Measurements from ENCODE around the gene ABCF2.

ABCF2 gene

GRCh38 chr7:151226875-151227782 is at the start of gene ABCF2:
TSS of gene ABCF2 (minus strand) at chr7:151227205. CDS start at chr7:151226458, 747 bp downstream.
- peak; percentile 96 to 99 for DNase-seq

GRCh38 chr7:151275813-151276577 is 49.0 kb upstream of the ABCF2 start:
- no peak for DNase-seq

DNA sequence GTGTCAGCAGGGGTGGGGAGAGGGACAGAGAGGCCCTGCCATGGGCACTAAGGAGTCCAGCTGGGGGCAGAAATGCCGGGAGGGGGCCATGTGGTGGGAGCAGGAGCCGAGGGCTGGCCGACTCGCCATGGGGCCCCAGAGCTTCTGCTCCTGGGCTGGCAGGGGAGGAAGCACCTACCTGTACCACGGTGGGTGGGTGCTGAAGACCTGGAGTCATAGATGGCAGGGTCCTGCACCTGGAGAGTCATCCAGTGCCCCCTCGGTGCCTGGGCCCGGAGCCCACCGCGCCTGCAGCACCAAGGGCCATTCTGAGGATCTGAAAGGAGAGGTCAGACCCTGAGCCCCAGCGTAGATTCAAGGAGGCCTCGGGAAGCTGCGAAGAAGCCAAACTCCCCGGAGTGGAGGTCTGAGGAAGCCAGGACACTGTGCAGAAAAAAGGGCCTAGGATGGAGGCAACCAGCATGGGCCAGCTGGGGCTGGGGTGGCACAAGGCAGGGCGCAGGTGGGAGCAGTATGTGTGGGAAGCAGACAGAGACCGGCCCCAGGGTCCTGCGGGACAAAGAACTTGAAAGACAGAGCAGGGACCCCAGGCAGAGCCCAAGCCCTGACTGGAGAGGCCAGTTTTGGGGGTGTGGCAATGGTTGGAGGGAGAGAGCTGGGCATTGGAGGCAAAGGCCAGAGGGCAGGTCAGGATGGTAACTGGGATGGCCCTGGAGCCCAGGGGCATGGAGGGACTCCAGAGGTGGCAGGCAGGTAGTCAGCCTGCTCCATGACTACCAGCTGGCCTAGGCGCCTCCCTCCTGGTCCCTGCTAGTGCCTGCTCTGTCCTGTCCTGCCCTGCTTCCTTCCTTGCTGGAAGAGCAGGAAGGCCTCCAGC is 48.2 kb upstream of the ABCF2 start:
- DNase-seq = no peak

GRCh38 chr7:151274396-151274795 is 47.4 kb upstream of the ABCF2 start:
- DNase-seq = no peak

GRCh38 chr7:151273651-151274390 is 46.8 kb upstream of the ABCF2 start:
- no peak for DNase-seq

DNA sequence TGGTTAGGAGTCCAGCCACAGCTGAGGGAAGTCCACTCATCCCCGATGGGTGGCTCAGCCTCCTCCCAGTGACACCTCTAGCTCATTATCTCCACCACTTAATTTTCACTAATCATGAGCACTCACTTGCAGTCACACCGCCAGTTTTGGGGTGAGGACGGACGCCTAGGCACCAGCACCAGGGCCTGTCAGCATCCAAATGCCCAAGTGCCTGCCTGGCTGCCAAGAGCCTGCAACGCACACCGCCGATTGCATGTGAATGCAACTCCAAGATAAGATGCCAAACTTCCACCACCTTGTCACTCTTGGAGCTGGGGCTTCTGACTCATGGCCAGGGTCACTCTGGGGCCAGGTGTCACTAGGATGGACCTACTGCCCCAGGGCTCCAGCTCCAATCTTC is 45.9 kb upstream of the ABCF2 start:
- no peak for DNase-seq

GRCh38 chr7:151272405-151272804 is 45.4 kb upstream of the ABCF2 start:
- no peak for DNase-seq

GRCh38 chr7:151271699-151272355 is 44.8 kb upstream of the ABCF2 start:
- no peak for DNase-seq

DNA sequence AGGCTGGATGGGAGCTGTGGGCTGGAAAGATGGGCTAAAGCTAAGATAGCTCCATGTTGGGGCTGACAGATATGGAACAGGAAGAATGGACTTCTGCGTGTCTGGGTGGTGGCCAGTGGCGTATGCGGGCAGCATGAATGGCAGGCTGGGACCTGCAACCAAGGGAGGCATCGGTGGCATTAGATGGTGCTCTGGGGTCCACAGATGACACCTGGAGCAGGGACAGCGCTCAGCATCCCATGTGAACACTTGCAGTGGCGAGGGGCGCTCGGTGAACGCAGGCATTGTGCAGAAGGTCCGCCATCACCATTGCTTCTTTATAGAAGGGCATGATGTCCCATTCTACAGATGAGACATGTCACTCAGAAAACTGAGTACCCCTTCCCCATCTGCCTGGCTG is 42.5 kb upstream of the ABCF2 start:
- no peak for DNase-seq

GRCh38 chr7:151265351-151265931 is 38.4 kb upstream of the ABCF2 start:
- no peak for DNase-seq

DNA sequence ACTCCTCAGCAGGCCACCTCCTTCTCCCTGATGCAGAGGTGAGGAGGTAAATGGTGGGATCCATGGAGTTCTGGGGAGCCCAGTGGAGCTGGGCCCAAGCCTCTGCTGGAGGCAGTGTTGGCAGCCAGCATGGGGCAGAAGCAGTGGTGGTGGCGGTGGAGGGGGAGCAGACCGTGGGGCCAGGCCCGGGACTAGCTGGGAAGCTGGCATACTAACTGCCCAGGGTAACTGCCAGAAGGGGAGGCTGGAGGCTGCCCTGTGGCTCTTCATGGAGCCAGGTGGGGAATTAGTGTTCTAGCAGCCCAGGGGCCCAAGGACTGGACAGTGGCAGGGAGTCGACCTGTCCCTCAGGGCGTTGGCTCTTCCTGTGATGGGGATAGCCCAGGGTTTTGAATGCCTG is 37.6 kb upstream of the ABCF2 start:
- no peak for DNase-seq

DNA sequence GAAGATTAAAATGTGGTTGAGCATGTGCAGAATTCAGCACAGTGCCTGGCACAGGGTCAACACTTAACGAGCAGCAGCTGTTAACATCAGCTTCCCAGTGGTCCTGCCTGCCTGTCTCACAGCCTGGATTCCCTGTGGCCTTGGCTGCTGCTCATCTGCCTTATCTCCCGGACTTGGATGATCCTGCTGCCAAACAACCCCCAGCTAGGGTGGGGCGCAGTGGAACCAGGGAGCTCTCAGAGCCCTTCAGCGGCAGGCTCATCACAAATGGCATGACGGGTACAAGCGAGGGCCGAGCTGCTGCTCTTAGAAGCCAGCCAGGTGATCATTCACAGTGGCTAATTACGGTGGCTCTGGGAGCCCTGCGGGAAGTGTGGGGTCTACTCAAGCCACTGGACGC is 34.5 kb upstream of the ABCF2 start:
- DNase-seq = no peak

DNA sequence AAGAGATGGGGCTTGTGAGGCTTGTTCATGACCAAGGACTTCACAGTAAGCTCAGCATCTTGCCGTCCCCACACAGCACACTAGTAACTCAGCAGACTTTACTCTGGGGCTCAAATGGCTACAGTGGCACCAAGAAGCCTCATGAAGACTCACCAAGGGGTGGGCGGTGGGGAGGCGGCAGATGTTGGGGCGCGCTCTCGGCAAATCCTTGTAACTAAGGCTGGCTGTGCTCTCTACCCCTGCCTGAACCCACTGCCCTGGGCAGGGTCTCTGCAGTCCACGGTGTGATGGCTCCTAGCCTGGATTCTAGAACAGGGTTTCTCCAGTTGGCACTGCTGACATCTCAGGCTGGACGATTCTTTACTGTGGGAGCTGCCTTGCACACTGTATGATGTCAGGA is 33.9 kb upstream of the ABCF2 start:
- no peak for DNase-seq

DNA sequence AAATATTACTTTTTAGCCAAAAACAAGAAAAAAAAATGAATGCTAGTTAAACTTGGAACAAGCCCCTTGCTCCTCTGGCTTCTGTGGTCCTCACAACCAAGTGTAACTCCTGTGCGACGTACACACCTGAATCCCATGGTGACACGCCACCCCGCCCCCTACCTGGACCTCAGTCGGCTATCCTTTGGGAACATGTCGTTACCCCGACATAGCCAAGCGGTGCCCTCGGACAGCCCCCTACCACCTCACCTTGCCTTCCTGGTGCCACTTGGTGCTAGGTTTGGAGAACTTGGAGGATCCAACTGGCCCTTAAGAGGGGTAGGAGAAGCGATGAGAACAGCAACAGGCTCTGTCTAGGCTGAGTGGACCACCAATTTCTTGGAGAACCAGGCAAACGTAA is 33.5 kb upstream of the ABCF2 start:
- no peak for DNase-seq

DNA sequence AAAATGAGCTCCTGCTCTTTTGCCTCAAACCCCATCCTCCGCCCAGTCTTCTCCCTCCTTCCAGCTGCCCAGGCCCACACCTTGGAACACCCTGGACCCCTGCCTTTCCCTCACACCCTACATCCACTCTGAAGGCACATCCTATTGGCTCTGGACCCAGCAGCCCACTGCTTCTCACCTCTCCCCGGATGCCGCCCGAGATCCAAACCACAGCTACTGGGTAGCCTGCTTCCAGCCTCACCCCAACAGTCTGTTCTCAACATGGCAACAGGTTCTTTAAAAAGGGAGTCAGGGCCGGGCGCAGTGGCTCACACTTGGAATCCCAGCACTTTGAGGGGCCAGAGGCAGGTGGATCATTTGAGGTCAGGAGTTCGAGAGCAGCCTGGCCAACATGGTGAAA is 31.0 kb upstream of the ABCF2 start:
- DNase-seq = no peak

- no peak for DNase-seq
Measured at GRCh38 chr7:151256410-151257045, 29.5 kb upstream of the ABCF2 start.

- no peak for DNase-seq
Measured at GRCh38 chr7:151255390-151255789, 28.4 kb upstream of the ABCF2 start.

DNA sequence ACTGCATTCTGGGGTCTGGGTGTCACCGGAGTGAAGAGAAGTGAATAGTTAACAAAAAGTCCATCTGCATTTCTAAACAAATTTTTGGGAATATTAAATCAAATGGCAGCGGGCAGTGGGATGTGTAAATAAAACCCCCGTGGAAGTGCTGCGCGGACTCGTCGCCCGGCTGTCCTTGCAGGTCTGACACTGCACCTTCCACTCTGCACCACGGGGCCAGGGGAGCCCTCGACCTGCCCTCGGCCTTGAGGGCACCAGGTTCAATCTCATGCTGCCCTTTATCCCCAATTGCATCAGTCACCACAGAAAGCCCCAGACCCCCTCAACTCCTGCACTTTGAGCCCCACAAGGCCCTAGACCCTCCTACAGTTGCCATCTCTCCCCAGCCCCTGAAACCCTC is 27.8 kb upstream of the ABCF2 start:
- DNase-seq = no peak

- DNase-seq = no peak
Measured at GRCh38 chr7:151254316-151254715, 27.3 kb upstream of the ABCF2 start.

DNA sequence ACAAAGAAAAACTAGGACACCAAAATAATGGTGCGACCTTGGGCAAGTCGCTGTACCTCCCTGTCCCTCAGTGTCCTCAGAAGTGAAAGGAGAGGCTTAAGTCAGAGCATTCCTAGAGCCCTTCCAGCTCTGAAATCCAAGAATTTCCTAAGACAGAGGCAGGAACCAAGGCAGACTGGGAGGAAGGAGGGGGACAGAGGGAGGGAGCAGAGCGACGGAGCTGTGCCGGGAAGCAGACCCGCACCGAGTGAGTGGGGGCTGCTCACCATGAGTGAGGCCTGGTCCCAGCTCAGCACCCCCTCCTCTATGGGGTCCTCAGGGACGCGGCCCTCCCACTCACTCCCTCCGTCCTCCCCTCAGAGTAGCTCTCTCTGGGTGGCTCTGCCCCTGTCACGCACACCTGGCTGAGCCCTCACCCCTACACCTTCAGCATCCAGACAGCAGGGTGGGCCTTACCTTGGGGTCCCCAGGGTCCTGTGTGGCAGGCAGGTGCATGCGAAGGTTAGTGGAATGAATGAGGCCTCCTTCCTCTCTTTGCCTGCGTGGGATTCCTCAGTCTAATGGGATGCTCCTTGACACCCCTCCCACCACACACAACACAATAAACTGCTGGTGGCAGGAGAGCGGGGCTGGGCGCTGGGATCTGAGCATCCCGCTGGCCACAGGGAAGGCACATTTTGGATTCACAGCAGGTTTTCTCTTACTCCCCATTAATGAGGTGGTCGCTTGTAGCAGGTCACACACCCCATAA is 26.1 kb upstream of the ABCF2 start:
- no peak for DNase-seq
